Neural progenitor cell (in vitro differentiated cells): Measurements from ENCODE around the gene MRTO4. TPM values are rescaled to one million over a fixed set of nuclear protein-coding genes. Genes with fewer than 3 reads are reported as not detected.

Experiments
- DNase-seq: peaks from one replicate; pipeline ENCODE4 v3.0.0-alpha.2; 2016; ENCODE audit warnings: low spot score
- H2AFZ ChIP-seq: fragments of 200-600 bp; sonication (generic); replicated peaks from 2 replicates; pipeline ENCODE4 v1.6.1; 2016; ENCODE audit warnings: antibody characterized with exemption
- H3F3A ChIP-seq: fragments of 200-600 bp; sonication (generic); 2 replicates; pipeline ENCODE4 v1.6.1; 2016; ENCODE audit warnings: antibody characterized with exemption, low read depth
- H3K27ac ChIP-seq: fragments of 200-600 bp; sonication (generic); 2 replicates; pipeline ENCODE4 v1.5.1; 2016; ENCODE audit warnings: mild to moderate bottlenecking
- H3K27me3 ChIP-seq: fragments of 200-600 bp; sonication (generic); 2 replicates; pipeline ENCODE4 v1.6.1; 2016; ENCODE audit warnings: mild to moderate bottlenecking, moderate library complexity
- H3K36me3 ChIP-seq: fragments of 200-600 bp; sonication (generic); 2 replicates; pipeline ENCODE4 v1.5.1; 2016
- H3K4me1 ChIP-seq: fragments of 200-600 bp; sonication (generic); 2 replicates; pipeline ENCODE4 v1.6.1; 2016; ENCODE audit warnings: mixed run types
- H3K4me2 ChIP-seq: fragments of 200-600 bp; sonication (generic); 2 replicates; pipeline ENCODE4 v1.6.1; 2016
- H3K4me3 ChIP-seq: fragments of 200-600 bp; sonication (generic); 2 replicates; pipeline ENCODE4 v1.5.1; 2016
- H3K79me2 ChIP-seq: fragments of 200-600 bp; sonication (generic); 2 replicates; pipeline ENCODE4 v1.6.1; 2016; ENCODE audit warnings: low read depth
- H3K9ac ChIP-seq: fragments of 200-600 bp; sonication (generic); 2 replicates; pipeline ENCODE4 v1.6.1; 2016
- H3K9me3 ChIP-seq: fragments of 200-600 bp; sonication (generic); 2 replicates; pipeline ENCODE4 v1.5.1; 2016; ENCODE audit warnings: low read depth
- H4K20me1 ChIP-seq: fragments of 200-600 bp; sonication (generic); 2 replicates; pipeline ENCODE4 v1.6.1; 2016; ENCODE audit warnings: low read depth
- H3K27ac Mint-ChIP-seq: 3 replicates; pipeline ENCODE4 v1.8.0; 2021; ENCODE audit warnings: mixed read lengths
- H3K27me3 Mint-ChIP-seq: 2 replicates; pipeline ENCODE4 v1.8.0; 2022; ENCODE audit warnings: low read depth, mild to moderate bottlenecking, inconsistent platforms, moderate library complexity, mixed read lengths; ENCODE audit not compliant: insufficient read depth
- H3K36me3 Mint-ChIP-seq: 3 replicates; pipeline ENCODE4 v1.8.0; 2021; ENCODE audit warnings: mixed read lengths
- H3K4me1 Mint-ChIP-seq: 3 replicates; pipeline ENCODE4 v1.8.0; 2021; ENCODE audit warnings: mixed read lengths
- H3K4me3 Mint-ChIP-seq: 3 replicates; pipeline ENCODE4 v1.8.0; 2021; ENCODE audit warnings: mild to moderate bottlenecking, moderate library complexity, mixed read lengths
- H3K9me3 Mint-ChIP-seq: 3 replicates; pipeline ENCODE4 v1.8.0; 2020; ENCODE audit warnings: mixed read lengths
- EZH2 ChIP-seq: fragments of 200-600 bp; sonication (generic); IDR thresholded peaks from 2 replicates; pipeline ENCODE4 v1.6.1; 2017; ENCODE audit warnings: antibody characterized with exemption, mild to moderate bottlenecking, moderate library complexity
- EZH2phosphoT487 ChIP-seq: fragments of 200-600 bp; sonication (generic); IDR thresholded peaks from 2 replicates; pipeline ENCODE4 v1.6.1; 2017; ENCODE audit warnings: antibody characterized with exemption
- total RNA-seq: library from RNA; depleted of rRNA; stranded (reverse); fragments of >200 nt; gene quantifications from 2 replicates; pipeline ENCODE4 v1.2.3, GENCODE V29; 2015; ENCODE audit warnings: low replicate concordance
- TF ChIP-seq, protein P1 (sequence below): fragments of 200-600 bp; sonication (generic); IDR thresholded peaks from 2 replicates; pipeline ENCODE4 v1.5.1; 2017; ENCODE audit warnings: antibody characterized with exemption, mild to moderate bottlenecking

Gene MRTO4
- total RNA-seq, 1 donor from 2014 or later = 23.2 TPM

GRCh38 chr1:19306941-19307340, 55.3 kb downstream of the MRTO4 start:
- Histone ChIP-seq H4K20me1 (peaks cover 29% of the 10 kb centered on the region), H3K79me2 (peaks cover 28% of the 10 kb centered on the region), H2AFZ (no peak overlapping the region), H3K36me3 (no peaks in the 10 kb centered on the region), H3K9me3 (no peaks in the 10 kb centered on the region), H3K4me1 (peaks cover 7% of the 10 kb centered on the region), H3K27ac (no peak overlapping the region), H3K4me3 (no peak overlapping the region), H3F3A (no peaks in the 10 kb centered on the region), H3K4me2 (no peak overlapping the region), H3K9ac (no peak overlapping the region), H3K27me3 (no peaks in the 10 kb centered on the region)
- Mint-ChIP-seq H3K9me3 (no peaks in the 10 kb centered on the region), H3K4me1 (peaks cover 22% of the 10 kb centered on the region), H3K4me3 (no peak overlapping the region), H3K27me3 (peaks cover 3% of the 10 kb centered on the region), H3K36me3 (peaks cover 35% of the 10 kb centered on the region), H3K27ac (no peak overlapping the region)
- no peak for TF ChIP-seq EZH2phosphoT487
- TF ChIP-seq, protein P1, sequence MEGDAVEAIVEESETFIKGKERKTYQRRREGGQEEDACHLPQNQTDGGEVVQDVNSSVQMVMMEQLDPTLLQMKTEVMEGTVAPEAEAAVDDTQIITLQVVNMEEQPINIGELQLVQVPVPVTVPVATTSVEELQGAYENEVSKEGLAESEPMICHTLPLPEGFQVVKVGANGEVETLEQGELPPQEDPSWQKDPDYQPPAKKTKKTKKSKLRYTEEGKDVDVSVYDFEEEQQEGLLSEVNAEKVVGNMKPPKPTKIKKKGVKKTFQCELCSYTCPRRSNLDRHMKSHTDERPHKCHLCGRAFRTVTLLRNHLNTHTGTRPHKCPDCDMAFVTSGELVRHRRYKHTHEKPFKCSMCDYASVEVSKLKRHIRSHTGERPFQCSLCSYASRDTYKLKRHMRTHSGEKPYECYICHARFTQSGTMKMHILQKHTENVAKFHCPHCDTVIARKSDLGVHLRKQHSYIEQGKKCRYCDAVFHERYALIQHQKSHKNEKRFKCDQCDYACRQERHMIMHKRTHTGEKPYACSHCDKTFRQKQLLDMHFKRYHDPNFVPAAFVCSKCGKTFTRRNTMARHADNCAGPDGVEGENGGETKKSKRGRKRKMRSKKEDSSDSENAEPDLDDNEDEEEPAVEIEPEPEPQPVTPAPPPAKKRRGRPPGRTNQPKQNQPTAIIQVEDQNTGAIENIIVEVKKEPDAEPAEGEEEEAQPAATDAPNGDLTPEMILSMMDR = no peak
- no peak for TF ChIP-seq EZH2
- DNase-seq = no peak

- no peak for DNase-seq
- no peak overlapping the region for H3K4me3 Mint-ChIP-seq
- no peaks in the 10 kb centered on the region for H3K9me3 ChIP-seq
Measured at GRCh38 chr1:19307794-19308508, 56.3 kb downstream of the MRTO4 start.

DNA sequence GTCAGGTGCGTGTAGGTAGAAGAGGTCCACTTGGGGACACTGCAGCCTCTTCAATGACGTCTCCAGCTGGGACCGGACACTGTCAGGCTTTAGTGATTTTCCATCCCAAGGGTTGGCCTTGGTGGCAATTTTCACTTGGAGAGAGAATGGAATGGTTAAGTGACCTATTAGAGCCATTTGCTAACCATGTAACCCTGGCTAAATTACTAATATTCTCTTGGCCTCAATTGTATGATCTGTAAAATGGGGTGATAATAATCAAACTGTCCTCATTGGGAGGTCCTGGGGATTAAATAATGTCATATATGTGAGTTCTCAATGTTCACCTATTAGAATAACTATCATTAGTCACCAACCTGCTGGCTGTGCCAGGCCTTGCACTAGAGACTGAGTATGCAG, 56.9 kb downstream of the MRTO4 start:
- Mint-ChIP-seq H3K4me3 (peak overlapping the region; percentile 54), H3K27ac (no peak overlapping the region), H3K4me1 (peaks cover 28% of the 10 kb centered on the region), H3K27me3 (peaks cover 5% of the 10 kb centered on the region), H3K36me3 (peaks cover 26% of the 10 kb centered on the region), H3K9me3 (no peaks in the 10 kb centered on the region)
- H3K4me1 ChIP-seq = peaks cover 7% of the 10 kb centered on the region
- no peak for DNase-seq
- H3K27me3 ChIP-seq = no peaks in the 10 kb centered on the region
- H3K9ac ChIP-seq = no peak overlapping the region
- H3K79me2 ChIP-seq = peaks cover 38% of the 10 kb centered on the region
- H3F3A ChIP-seq = no peaks in the 10 kb centered on the region
- no peak overlapping the region for H2AFZ ChIP-seq
- no peaks in the 10 kb centered on the region for H3K9me3 ChIP-seq
- H3K36me3 ChIP-seq = no peaks in the 10 kb centered on the region
- no peak overlapping the region for H3K4me3 ChIP-seq
- no peak overlapping the region for H3K27ac ChIP-seq
- H3K4me2 ChIP-seq = no peak overlapping the region
- H4K20me1 ChIP-seq = peaks cover 29% of the 10 kb centered on the region
- TF ChIP-seq EZH2 (no peak), EZH2phosphoT487 (no peak)
- TF ChIP-seq, protein P1 = no peak

More at GRCh38 chr1:19307794-19308508, 56.3 kb downstream of the MRTO4 start:
- Histone ChIP-seq H3K27ac (no peak overlapping the region), H4K20me1 (peaks cover 29% of the 10 kb centered on the region), H3K4me3 (no peak overlapping the region), H3K27me3 (no peaks in the 10 kb centered on the region), H3F3A (no peaks in the 10 kb centered on the region), H3K4me2 (no peak overlapping the region), H3K9ac (no peak overlapping the region), H3K79me2 (peaks cover 32% of the 10 kb centered on the region), H3K4me1 (peaks cover 7% of the 10 kb centered on the region), H3K36me3 (no peaks in the 10 kb centered on the region), H2AFZ (no peak overlapping the region)
- no peaks in the 10 kb centered on the region for H3K9me3 Mint-ChIP-seq
- peaks cover 30% of the 10 kb centered on the region for H3K36me3 Mint-ChIP-seq
- H3K27ac Mint-ChIP-seq = no peak overlapping the region
- peaks cover 5% of the 10 kb centered on the region for H3K27me3 Mint-ChIP-seq
- peaks cover 23% of the 10 kb centered on the region for H3K4me1 Mint-ChIP-seq
- TF ChIP-seq, protein P1 = no peak
- TF ChIP-seq EZH2phosphoT487 (no peak), EZH2 (no peak)
